HG03066 (cell line): ENCODE data around the gene TTC39B.
A peak's percentile ranks its signal among the peaks of the same experiment; 100 is the strongest.

Experiments
- ATAC-seq: cut with Tn5 transposase; IDR thresholded peaks from one replicate; pipeline ENCODE4 v1.9.1; 2021; ENCODE audit warnings: low read depth; ENCODE audit not compliant: unreplicated experiment

TTC39B gene

DNA sequence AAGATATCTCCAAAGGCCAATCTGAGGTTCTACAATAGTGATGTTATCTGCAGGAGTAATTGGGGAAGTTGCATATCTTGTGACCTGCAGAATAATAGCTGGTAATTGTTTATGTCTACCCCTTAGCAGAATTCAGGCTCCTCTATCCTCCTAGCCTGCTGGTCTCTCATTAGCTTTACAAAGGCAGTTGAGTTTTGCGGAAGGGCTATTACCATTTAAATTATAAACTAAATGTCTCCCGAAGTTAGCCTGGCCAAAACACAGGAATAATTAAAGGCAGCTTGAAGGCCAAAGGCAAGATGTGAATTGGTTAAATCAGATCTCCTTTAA, 168.7 kb downstream of the TTC39B start:
- no peak for ATAC-seq

DNA sequence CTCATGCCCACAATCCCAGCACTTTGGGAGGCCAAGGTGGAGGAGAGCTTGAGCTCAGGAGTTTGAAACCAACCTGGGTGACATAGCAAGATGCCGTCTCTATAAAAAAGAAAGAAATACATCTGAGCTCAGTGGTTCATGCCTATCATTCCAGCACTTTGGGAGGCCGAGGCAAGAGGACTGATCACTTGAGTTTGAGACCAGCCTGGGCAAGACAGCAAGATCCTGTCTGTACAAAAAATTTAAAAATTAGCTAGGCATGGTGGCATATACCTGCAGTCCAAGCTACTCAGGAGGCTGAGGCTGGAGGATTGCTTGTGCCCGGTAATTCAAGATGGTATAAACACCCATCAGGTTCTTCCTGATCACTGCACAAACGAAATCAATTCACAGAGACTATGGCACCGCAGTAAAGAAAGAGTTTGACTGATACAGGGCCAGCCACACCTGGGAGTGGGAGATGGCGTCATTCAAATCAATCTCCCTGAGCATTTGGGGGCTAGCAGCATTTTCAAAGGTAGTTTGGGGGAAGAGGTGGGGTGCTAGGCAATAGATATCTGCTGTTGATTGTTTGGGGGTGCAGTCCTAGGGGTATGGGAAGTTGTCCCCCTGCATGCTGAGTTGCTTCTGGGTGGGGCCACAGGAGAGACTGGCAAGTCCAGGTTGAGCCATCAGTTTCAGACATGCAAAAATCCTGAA, 169.2 kb downstream of the TTC39B start:
- ATAC-seq: no peak

DNA sequence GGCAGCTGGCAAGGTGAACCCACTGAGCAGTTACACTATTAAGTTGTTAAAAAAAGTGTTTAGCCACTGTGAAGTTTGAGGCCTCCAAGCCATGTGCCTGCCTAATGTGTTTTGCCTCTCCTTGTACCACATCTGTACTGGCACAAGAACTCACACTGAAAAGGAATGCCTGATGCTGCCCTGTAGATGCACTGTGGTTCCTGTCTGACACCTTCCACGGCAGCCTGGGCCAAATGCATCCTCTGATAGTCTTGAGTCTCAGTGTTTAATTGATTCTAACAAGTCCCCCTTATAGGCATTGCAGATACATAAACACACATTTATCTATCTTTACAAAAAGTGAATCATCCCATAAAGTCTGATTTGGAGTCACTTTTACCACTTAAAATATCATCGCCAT, 169.9 kb downstream of the TTC39B start:
- ATAC-seq: no peak

DNA sequence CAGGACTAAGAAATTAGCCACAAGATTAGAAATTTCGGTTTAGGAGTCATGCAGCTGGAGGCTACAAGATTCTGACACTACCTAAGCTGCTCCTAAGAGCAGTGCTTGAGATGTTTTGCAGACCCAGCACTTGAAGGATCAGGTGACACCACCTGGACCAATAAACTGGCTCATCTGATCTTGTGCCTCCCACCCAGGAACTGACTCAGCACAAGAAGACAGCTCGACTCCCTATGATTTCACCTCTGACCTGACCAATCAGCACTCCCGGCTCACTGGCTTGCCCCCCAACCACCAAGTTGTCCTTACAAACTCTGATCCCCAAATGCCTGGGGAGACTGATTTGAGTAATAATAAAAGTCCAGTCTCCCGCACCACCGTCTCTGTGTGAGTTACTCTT, 170.4 kb downstream of the TTC39B start:
- ATAC-seq: no peak

DNA sequence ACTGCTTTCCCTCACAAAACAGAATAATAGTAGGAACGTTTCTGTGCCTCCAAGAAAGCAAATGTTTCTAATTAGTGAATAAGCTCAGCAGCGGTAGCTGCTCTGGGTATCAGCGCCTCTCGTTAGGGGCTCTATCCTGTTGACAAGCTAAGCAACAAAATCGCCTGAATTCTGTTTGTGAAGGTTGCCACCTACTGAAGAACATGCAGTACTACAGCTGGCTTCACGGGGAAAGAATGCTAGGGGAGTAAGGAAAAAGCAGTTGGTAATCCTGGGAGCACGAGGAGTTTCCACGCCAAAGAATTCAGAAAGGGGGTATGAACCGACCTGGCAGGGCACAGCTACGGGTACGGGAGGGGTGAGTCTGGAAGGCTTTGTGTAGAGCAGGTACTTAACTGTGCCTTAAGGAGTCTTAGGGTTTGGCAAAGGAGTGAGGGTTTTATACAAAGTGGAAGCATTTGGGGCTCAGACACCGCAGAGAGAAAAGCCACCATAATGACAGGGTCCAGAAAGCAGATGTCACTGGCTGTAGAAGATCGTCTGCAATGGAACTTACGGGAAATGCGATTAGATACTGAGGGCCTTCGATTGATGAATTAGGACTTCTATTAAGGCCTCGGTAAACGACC, 171.7 kb downstream of the TTC39B start:
- ATAC-seq: peak; percentile 83

DNA sequence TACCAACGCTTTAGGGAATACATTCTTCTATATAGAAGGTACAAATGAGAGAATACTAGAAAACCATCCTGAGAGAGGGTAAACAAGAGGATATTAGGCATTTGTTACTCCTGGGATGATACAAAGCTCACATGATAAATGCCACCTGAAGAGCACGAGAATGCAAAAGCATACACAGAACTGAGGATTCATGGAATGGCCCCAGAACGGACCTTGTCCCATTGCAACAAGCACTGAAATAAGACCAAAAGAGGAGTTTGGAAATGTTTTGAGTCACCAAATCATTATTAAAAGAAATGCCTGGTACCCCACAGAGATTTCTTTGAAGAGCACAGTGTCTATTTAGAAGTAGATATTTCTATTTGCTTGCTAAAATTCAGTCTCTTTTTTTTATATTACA, 173.5 kb downstream of the TTC39B start:
- ATAC-seq: no peak

DNA sequence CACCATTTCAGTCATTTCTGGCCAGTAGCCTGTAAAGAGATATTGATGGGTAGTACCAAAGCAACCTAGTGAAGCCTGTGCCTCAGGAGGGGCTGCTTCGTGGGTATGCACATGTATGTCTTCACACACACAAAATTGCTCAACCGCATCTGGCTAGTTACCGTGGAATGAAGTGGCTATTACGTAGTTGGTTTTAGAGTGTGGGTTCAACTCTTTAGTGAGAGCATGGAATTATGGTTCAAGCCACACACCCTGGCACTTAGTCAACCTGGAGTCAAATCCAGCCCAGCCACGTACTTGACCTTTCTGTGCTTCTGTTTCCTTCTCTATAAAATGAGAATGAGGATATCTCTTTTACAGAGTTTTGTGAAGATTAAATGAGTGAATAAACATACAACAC, 174.9 kb downstream of the TTC39B start:
- no peak for ATAC-seq

DNA sequence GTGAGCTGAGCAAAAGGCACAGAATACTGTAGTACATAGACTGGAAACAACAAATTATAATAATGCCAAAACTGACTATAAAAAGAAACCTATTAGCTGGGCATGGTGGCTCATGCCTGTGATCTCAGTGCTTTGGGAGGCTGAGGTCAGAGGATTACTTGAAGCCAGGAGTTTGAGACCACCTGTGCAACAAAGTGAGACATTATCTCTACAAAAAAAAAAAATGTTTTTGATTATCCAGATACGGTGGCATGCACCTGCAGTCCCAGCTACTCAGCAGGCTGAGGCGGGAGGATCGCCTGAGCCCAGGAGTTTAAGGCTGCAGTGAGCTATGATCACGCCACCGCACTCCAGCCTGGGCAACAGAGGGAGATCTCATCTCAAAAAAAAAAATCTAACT, 175.9 kb downstream of the TTC39B start:
- ATAC-seq: no peak

DNA sequence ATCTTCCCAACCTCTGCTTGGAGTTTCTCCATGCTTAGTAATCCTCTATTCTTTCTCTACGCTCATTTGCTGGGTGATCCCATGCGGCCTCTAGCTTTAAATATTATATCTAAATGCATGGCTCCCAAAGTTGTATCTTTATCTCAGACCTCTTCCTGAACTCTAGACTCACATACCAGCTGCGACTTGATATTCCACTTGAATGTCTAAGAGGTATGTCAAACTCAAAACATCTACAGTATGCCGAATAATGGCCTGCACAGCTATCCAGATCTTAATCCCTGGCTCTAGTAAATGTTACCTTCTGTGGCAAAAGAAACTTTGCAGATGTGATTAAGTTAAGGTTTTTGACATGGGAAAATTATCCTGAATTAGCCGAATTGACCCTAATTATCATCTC, 179.2 kb downstream of the TTC39B start:
- no peak for ATAC-seq

DNA sequence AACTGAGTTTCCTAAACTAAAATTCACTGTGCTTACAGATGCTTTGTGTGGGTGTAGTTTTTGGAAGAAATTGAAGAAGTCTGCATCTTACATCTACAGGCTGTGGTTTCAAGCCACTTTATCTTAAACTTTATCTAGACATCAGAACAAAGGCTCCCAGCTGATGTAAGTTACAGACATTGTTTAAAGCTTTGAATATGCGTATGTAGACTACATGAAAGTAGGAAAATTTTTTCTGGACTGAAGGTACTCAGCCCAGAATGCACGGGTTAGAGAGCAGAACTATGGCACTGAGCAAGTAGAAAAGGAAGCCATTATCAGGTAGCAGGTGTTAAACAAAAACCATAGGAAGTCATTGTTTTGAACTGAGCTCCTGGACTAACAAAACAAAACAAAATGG, 185.4 kb downstream of the TTC39B start:
- ATAC-seq: no peak

DNA sequence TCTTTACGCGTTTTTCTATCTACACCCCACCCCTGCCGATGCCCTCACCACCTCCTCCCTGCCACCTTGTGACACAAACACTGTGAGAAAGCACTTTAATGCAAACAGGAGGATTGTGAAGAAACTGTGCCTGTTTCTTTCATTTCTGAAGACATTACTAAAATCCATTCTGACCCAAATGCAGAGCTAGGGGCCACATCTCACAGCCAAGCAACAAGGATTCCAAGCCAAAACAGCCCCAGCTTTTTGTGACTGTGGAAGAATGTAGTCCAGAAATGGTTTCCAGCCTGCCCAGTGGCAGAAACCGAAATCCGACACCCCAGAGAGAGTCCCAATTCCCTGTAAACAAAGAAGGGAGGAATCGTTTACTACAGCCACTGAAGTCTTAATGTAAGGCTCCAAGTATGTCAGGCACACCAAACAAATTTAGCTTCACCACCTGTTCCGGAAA, 190.9 kb downstream of the TTC39B start:
- no peak for ATAC-seq

DNA sequence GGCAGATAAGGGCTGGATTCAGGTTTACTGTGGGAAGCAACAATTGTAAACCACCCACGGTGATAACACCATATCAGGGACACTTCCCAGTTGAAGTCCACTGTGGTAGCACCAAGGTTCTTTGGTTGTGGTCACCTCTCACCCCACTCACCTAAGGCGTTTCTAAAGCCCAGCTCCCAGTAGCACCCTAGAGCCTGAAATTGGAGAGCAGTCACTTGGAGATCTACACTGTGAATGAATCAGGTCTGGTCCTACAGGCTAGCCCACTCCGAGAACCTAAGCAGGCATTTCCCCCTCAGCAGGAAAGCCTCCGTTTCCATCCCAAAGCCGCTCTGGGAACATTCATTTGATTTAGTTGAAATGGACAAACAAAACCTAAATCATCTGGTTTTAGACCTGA, 191.3 kb downstream of the TTC39B start:
- ATAC-seq: no peak

DNA sequence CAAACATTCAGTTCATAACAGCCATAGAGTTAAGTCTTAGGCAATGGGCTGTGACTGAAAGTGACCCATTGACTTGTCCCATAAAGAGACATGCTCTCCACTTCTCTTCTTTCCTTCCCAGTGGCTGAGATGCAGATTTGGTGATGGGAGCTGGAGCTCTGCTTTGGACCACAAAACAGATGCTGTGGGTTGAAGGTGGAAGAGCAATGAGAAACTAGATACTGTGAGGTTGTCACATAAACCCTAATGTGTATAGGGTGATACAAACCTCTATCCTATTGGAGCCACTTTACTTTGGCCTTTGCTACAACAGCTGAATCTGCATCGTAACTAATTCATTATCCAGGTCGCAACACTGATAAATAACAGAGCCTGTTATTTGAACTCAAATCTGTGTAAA, 192.0 kb downstream of the TTC39B start:
- no peak for ATAC-seq
